PC-3 (cell line): ENCODE results near the gene DET1. TPM values are rescaled to one million over a fixed set of nuclear protein-coding genes. Genes with fewer than 3 reads are reported as not detected.
A peak's percentile ranks its signal among the peaks of the same experiment; 100 is the strongest.

ENCODE experiments used
- ATAC-seq: fragments of 200-7000 bp; cut with Tn5 transposase; 2 replicates; pipeline ENCODE4 v1.9.1; 2020; ENCODE audit warnings: mild to moderate bottlenecking, moderate library complexity
- Bru-seq: library from RNA; stranded (reverse); fragments of 400-500 nt; gene quantifications from one replicate; lab custom pipeline; 2021; lab: Mats Ljungman, UMichigan
- BruChase-seq, 2 experiments: library from RNA; stranded (reverse); fragments of 400-500 nt; gene quantifications; one replicate each; lab custom pipeline; 2021; lab: Mats Ljungman, UMichigan
- BruUV-seq: library from RNA; stranded (reverse); fragments of 400-500 nt; replicated peaks from 2 replicates; lab custom pipeline; 2021; lab: Mats Ljungman, UMichigan
- CTCF ChIA-PET: fragments of 300-600 bp; sonication (Branson Sonifier 250); formaldehyde crosslinking; loops from one replicate; lab custom pipeline; 2022; ENCODE audit warnings: antibody characterized with exemption; lab: Charles Lee
- POLR2A ChIA-PET: fragments of 300-600 bp; sonication (Branson Sonifier 250); formaldehyde crosslinking; loops from one replicate; lab custom pipeline; 2022; ENCODE audit warnings: antibody characterized with exemption; ENCODE audit not compliant: unreplicated experiment; lab: Charles Lee
- DNase-seq: peaks from one replicate; pipeline ENCODE4 v3.0.0-alpha.2; 2015
- H2AFZ ChIP-seq: fragments of 300-600 bp; sonication (generic); 2 replicates; pipeline ENCODE4 v1.6.0; 2016; ENCODE audit warnings: antibody characterized with exemption, low read length
- H3F3A ChIP-seq: fragments of 300-600 bp; sonication (generic); one replicate; pipeline ENCODE4 v1.6.0; 2017; ENCODE audit warnings: antibody characterized with exemption, low read length, control low read depth, mild to moderate bottlenecking; ENCODE audit not compliant: unreplicated experiment
- H3K27ac ChIP-seq: fragments of 300-600 bp; sonication (generic); 2 replicates; pipeline ENCODE4 v1.5.1; 2016; ENCODE audit warnings: mild to moderate bottlenecking, low read length
- H3K27me3 ChIP-seq: fragments of 300-600 bp; sonication (generic); 2 replicates; pipeline ENCODE4 v1.6.1; 2016; ENCODE audit warnings: low read length, mixed read lengths
- H3K36me3 ChIP-seq: fragments of 300-600 bp; sonication (generic); 2 replicates; pipeline ENCODE4 v1.6.1; 2016; ENCODE audit warnings: low read depth, mixed run types, low read length, mixed read lengths
- H3K4me1 ChIP-seq: fragments of 300-600 bp; sonication (generic); 2 replicates; pipeline ENCODE4 v1.5.1; 2016; ENCODE audit warnings: low read length; ENCODE audit not compliant: insufficient read depth
- H3K4me2 ChIP-seq: fragments of 300-600 bp; sonication (generic); 2 replicates; pipeline ENCODE4 v1.6.0; 2016; ENCODE audit warnings: low read length
- H3K4me3 ChIP-seq: fragments of 300-600 bp; sonication (generic); 2 replicates; pipeline ENCODE4 v1.5.1; 2016; ENCODE audit warnings: mild to moderate bottlenecking, low read length, mixed read lengths
- H3K79me2 ChIP-seq: fragments of 300-600 bp; sonication (generic); 2 replicates; pipeline ENCODE4 v1.6.1; 2017; ENCODE audit warnings: low read length, mixed read lengths
- H3K9ac ChIP-seq: fragments of 300-600 bp; sonication (generic); 2 replicates; pipeline ENCODE4 v1.6.0; 2016; ENCODE audit warnings: mild to moderate bottlenecking, low read length
- H3K9me2 ChIP-seq: fragments of 300-600 bp; sonication (generic); replicated peaks from 2 replicates; pipeline ENCODE4 v1.6.1; 2016; ENCODE audit warnings: mixed run types, low read length, mixed read lengths
- H3K9me3 ChIP-seq: fragments of 300-600 bp; sonication (generic); 2 replicates; pipeline ENCODE4 v1.6.1; 2016; ENCODE audit warnings: low read length, mixed read lengths
- H4K20me1 ChIP-seq: fragments of 300-600 bp; sonication (generic); 2 replicates; pipeline ENCODE4 v1.6.1; 2016; ENCODE audit warnings: low read length, mixed read lengths
- CTCF ChIP-seq: fragments of 300-600 bp; sonication (generic); conservative IDR thresholded peaks from 2 replicates; pipeline ENCODE4 v1.5.1; 2017; ENCODE audit warnings: antibody characterized with exemption, low read depth, mild to moderate bottlenecking, low read length
- EZH2 ChIP-seq: fragments of 300-600 bp; sonication (generic); IDR thresholded peaks from one replicate; pipeline ENCODE4 v1.6.1; 2017; ENCODE audit warnings: antibody characterized with exemption, mild to moderate bottlenecking, low read length; ENCODE audit not compliant: unreplicated experiment
- EZH2phosphoT487 ChIP-seq: fragments of 300-600 bp; sonication (generic); IDR thresholded peaks from 2 replicates; pipeline ENCODE4 v1.6.1; 2018; ENCODE audit warnings: mild to moderate bottlenecking, antibody characterized with exemption, low read length, borderline replicate concordance
- intact Hi-C: fragments of 100-400 bp; cut with micrococcal nuclease; formaldehyde crosslinking; loops from 2 replicates; pipeline ENCODE4 v1.9.0; 2023
- long read RNA-seq: library from polyadenylated mRNA; unstranded; transcript quantifications from one replicate; pipeline ENCODE4 v2.0.0, GENCODE V29; 2021; ENCODE audit not compliant: unreplicated experiment
- total RNA-seq: library from RNA; depleted of rRNA; stranded (reverse); fragments of >200 nt; gene quantifications from 2 replicates; pipeline ENCODE4 v1.2.3, GENCODE V29; 2014; rRNA removed

DET1 gene
- total RNA-seq = 1.5 and 1.6 TPM in 2 replicates
- Bru-seq, nascent RNA = percentile 48 among the genes with signal in this experiment
- percentile 56 among the genes with signal in this experiment for BruChase-seq, experiment 1, labeled RNA remaining after a 6-hour chase
- BruChase-seq, experiment 2, labeled RNA remaining after a 2-hour chase = percentile 62 among the genes with signal in this experiment
- long read RNA-seq, transcript DET1-201 (5 exons, 2,267 nt) = major isoform, 7 of 16 reads
- long read RNA-seq, partial matches to known transcripts = 2 of 16 reads
- long read RNA-seq, other reads (novel, unspliced or antisense) = 6 of 16 reads

DNA sequence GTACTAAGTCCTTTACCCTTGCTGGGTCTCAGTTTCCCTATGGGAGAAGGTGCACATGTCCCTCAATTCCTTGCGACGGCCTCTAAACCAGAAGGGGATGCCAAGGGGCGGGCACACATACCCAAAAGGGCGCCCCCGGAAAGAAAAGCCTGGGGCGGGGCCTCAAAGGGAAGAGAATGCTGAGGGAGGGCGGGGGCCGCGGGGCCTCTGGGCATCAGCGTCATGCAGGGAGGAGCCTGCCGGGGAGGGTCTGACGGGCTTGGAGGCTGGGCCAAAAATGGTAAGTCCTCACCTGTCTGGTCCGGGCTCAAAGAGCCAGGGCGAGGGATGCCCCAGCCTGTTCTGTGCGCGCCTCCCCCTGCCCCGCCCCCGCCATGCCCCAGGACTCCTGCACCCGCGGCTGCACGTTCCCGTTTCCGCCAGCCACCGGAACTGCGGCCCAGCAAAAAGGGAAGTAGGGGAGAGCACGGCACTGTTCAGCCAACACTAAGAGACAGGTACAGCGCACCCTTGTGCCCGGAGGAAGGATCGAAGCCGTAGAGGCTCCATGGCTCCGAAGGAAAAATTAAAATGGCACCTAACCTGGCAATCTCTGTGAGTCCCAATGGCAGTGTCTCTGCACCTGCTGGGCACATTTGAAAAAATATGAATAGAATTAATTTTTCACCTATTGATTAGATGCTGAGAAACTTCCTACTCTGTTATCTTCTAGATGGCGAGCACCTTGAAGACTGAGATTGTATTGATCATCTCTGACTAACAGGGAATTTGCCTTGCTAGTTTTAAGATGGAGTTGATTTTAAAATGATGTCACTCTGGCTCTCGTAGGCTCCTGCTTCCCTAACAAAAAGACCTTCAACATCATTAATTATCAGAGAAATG lies at the start of gene DET1:
Gene DET1, minus strand, starts transcription at position 434 of the 882 bp plus-strand sequence. CDS start 14,976 bp downstream, outside the sequence.
- Histone ChIP-seq H3K9me2 (no peaks in the 10 kb centered on the region), H3K9me3 (no peaks in the 10 kb centered on the region), H3K4me2 (peak within 1 kb of the TSS; percentile 85), H2AFZ (peak within 1 kb of the TSS; percentile 100), H3K4me3 (peak within 1 kb of the TSS; percentile 69), H3K27me3 (no peaks in the 10 kb centered on the region), H3K9ac (peak within 1 kb of the TSS; percentile 72), H3K36me3 (no peaks in the 10 kb centered on the region), H3F3A (no peaks in the 10 kb centered on the region), H3K27ac (peak within 1 kb of the TSS; percentile 40), H3K79me2 (no peaks in the 10 kb centered on the region), H4K20me1 (no peaks in the 10 kb centered on the region), H3K4me1 (no peaks in the 10 kb centered on the region; the same call in 1 of the 2 replicates)
- peak; percentile 93 for DNase-seq
- POLR2A ChIA-PET = no interaction called here
- CTCF ChIA-PET = no interaction called here
- TF ChIP-seq EZH2phosphoT487 (no peak), EZH2 (no peak), CTCF (peak; percentile 76)
- intact Hi-C loops = loop anchor here (1.0 to 5.0 kb wide), 2 partner anchors 75 to 79 kb away; partner anchors contain the start of genes AEN, MRPL46 and MRPS11
- ATAC-seq = peak; percentile 96
- TSS peak; percentile 86 for BruUV-seq

- H3K4me3 ChIP-seq = no peak overlapping the region
- BruUV-seq = no TSS peak
- intact Hi-C loops = no loop called here
- H3F3A ChIP-seq = no peaks in the 10 kb centered on the region
- H3K27ac ChIP-seq = no peak overlapping the region
- H4K20me1 ChIP-seq = no peaks in the 10 kb centered on the region
- peaks cover 20% of the 10 kb centered on the region; the same call in 1 of the 2 replicates for H3K27me3 ChIP-seq
- no peak for ATAC-seq
- H2AFZ ChIP-seq = no peak overlapping the region
- no peak overlapping the region for H3K4me2 ChIP-seq
- ChIA-PET POLR2A (no interaction called here), CTCF (no interaction called here)
- TF ChIP-seq CTCF (no peak), EZH2phosphoT487 (no peak), EZH2 (no peak)
- no peak overlapping the region for H3K9ac ChIP-seq
- peaks cover 7% of the 10 kb centered on the region; the same call in 1 of the 2 replicates for H3K4me1 ChIP-seq
- no peaks in the 10 kb centered on the region for H3K79me2 ChIP-seq
- no peaks in the 10 kb centered on the region for H3K36me3 ChIP-seq
- no peak for DNase-seq
- no peaks in the 10 kb centered on the region for H3K9me2 ChIP-seq
- no peaks in the 10 kb centered on the region for H3K9me3 ChIP-seq
These were observed 44.9 kb upstream of the DET1 start for GRCh38 chr15:88591384-88591783.
